GM19239 (cell line): Measurements from ENCODE around the gene GPAT2.
"Not testable (repeated sequence)": the region's sequence is repeated elsewhere in the genome, so short reads cannot be mapped to it uniquely, and the experiment has no call there.

ENCODE experiments used
- DNase-seq: peaks from one replicate; pipeline ENCODE4 v3.0.0; 2011; ENCODE audit warnings: low spot score; ENCODE audit not compliant: insufficient read length
- FAIRE-seq: peaks from 2 replicates; lab custom pipeline; 2011; peaks lifted over from hg19 to GRCh38; lab: Jason Lieb, UNC

GPAT2 gene

GRCh38 chr2:96066511-96066910 is 31.8 kb upstream of the GPAT2 start:
- not testable (repeated sequence) for DNase-seq, FAIRE-seq

- not testable (repeated sequence) for FAIRE-seq, DNase-seq
These were observed 31.2 kb upstream of the GPAT2 start for GRCh38 chr2:96065954-96066353.

GRCh38 chr2:96065381-96065930 is 30.7 kb upstream of the GPAT2 start:
- DNase-seq (no peak), FAIRE-seq (no peak)

GRCh38 chr2:96064760-96065159 is 30.0 kb upstream of the GPAT2 start:
- not testable (repeated sequence) for DNase-seq, FAIRE-seq

- FAIRE-seq: not testable (repeated sequence)
These were observed 29.4 kb upstream of the GPAT2 start for GRCh38 chr2:96064047-96064675.

GRCh38 chr2:96063116-96063899 is 28.6 kb upstream of the GPAT2 start:
- not testable (repeated sequence) for FAIRE-seq, DNase-seq

More at GRCh38 chr2:96064047-96064675, 29.4 kb upstream of the GPAT2 start:
- not testable (repeated sequence) for DNase-seq

GRCh38 chr2:96062483-96062882 is 27.8 kb upstream of the GPAT2 start:
- DNase-seq, FAIRE-seq: not testable (repeated sequence)

GRCh38 chr2:96061901-96062300 is 27.2 kb upstream of the GPAT2 start:
- not testable (repeated sequence) for DNase-seq, FAIRE-seq

- FAIRE-seq, DNase-seq: not testable (repeated sequence)
These were observed 26.6 kb upstream of the GPAT2 start for GRCh38 chr2:96061197-96061817.

GRCh38 chr2:96060325-96060724 is 25.6 kb upstream of the GPAT2 start:
- not testable (repeated sequence) for DNase-seq, FAIRE-seq

GRCh38 chr2:96059443-96059842 is 24.7 kb upstream of the GPAT2 start:
- DNase-seq, FAIRE-seq: not testable (repeated sequence)

- FAIRE-seq, DNase-seq: not testable (repeated sequence)
These were observed 21.1 kb upstream of the GPAT2 start for GRCh38 chr2:96055830-96056229.

- not testable (repeated sequence) for DNase-seq, FAIRE-seq
These were observed 19.8 kb upstream of the GPAT2 start for GRCh38 chr2:96054537-96054936.

GRCh38 chr2:96053385-96053784 is 18.7 kb upstream of the GPAT2 start:
- FAIRE-seq, DNase-seq: not testable (repeated sequence)

- not testable (repeated sequence) for DNase-seq, FAIRE-seq
These were observed 17.9 kb upstream of the GPAT2 start for GRCh38 chr2:96052632-96053031.

- FAIRE-seq, DNase-seq: not testable (repeated sequence)
These were observed 15.2 kb upstream of the GPAT2 start for GRCh38 chr2:96049917-96050262.

GRCh38 chr2:96049049-96049916 is 14.6 kb upstream of the GPAT2 start:
- not testable (repeated sequence) for DNase-seq, FAIRE-seq

- not testable (repeated sequence) for FAIRE-seq
These were observed 838 bp upstream of the GPAT2 start for GRCh38 chr2:96035554-96035953.

GRCh38 chr2:96033997-96034396 is 719 bp downstream of the GPAT2 start:
- not testable (repeated sequence) for DNase-seq, FAIRE-seq

More at GRCh38 chr2:96035554-96035953, 838 bp upstream of the GPAT2 start:
- not testable (repeated sequence) for DNase-seq
